Liver (tissue), 3 donors: ENCODE data around the gene SSBP2.

Source experiments
- EGR1 ChIP-seq, 2 donors: IDR thresholded peaks; 2 replicates each; pipeline ENCODE4 v1.6.1; 2016 to 2018; ENCODE audit warnings: antibody characterized with exemption in 2 of 2, low read depth in 2 of 2
- NR2F2 ChIP-seq: IDR thresholded peaks from 2 replicates; pipeline ENCODE4 v1.6.1; 2016; ENCODE audit warnings: antibody characterized with exemption
- RAD21 ChIP-seq, 2 donors: IDR thresholded peaks; 2 replicates each; pipeline ENCODE4 v1.6.1; 2016; ENCODE audit warnings: antibody characterized with exemption in 2 of 2, mild to moderate bottlenecking in 2 of 2
- RXRA ChIP-seq, 2 donors: IDR thresholded peaks; 2 replicates each; pipeline ENCODE4 v1.6.1; 2017 to 2018; ENCODE audit warnings: antibody characterized with exemption in 2 of 2, mild to moderate bottlenecking in 1 of 2
- SP1 ChIP-seq: IDR thresholded peaks from 2 replicates; pipeline ENCODE4 v1.6.1; 2018; ENCODE audit warnings: antibody characterized with exemption, mild to moderate bottlenecking
- TAF1 ChIP-seq: conservative IDR thresholded peaks from 2 replicates; pipeline ENCODE4 v1.6.1; 2016; ENCODE audit warnings: antibody characterized with exemption, mild to moderate bottlenecking
- TF ChIP-seq, protein P1 (sequence below): fragments of 150-350 bp; IDR thresholded peaks from 2 replicates; pipeline ENCODE4 v1.5.1; 2017; ENCODE audit warnings: improper control_type of control experiment, low read depth, low read length; ENCODE audit not compliant: missing input control
- TF ChIP-seq, protein P2 (sequence below): IDR thresholded peaks from 2 replicates; pipeline ENCODE4 v1.6.1; 2016; ENCODE audit warnings: antibody characterized with exemption
- TF ChIP-seq, protein P3 (sequence below): IDR thresholded peaks from 2 replicates; pipeline ENCODE4 v1.6.1; 2016; ENCODE audit warnings: antibody characterized with exemption
- TF ChIP-seq, protein P4 (sequence below): IDR thresholded peaks from 2 replicates; pipeline ENCODE4 v1.6.1; 2016; ENCODE audit warnings: antibody characterized with exemption, mild to moderate bottlenecking
- donor health status: healthy.
- donor health status: healthy.

DNA sequence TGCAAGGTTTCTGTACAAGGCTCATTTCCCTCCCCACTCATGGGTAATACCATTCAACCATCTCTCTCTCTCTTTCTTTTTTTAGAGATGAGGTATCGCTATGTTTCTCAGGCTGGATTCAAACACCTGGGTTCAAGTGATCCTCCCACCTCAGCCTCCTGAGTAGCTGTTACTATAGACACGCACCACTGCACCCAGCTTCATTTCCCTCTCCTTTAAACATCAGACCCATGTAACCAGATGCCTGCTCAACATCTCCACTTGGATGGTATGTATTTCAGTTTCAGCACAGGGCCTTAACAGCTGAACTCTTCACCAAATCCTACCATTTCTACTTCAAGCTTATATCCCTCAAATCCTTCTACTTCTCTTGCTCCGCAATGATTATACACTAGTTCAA, 117.4 kb downstream of the SSBP2 start:
- TF ChIP-seq RXRA (IDR thresholded peaks at IDR 0.05) (no peak), TAF1 (no peak), SP1 (no peak), RAD21 (IDR thresholded peaks at IDR 0.05) (no peak), EGR1 (IDR thresholded peaks at IDR 0.05; ENCODE audit: low read depth in 2 of 2) (no peak), NR2F2 (no peak)
- TF ChIP-seq, protein P1, sequence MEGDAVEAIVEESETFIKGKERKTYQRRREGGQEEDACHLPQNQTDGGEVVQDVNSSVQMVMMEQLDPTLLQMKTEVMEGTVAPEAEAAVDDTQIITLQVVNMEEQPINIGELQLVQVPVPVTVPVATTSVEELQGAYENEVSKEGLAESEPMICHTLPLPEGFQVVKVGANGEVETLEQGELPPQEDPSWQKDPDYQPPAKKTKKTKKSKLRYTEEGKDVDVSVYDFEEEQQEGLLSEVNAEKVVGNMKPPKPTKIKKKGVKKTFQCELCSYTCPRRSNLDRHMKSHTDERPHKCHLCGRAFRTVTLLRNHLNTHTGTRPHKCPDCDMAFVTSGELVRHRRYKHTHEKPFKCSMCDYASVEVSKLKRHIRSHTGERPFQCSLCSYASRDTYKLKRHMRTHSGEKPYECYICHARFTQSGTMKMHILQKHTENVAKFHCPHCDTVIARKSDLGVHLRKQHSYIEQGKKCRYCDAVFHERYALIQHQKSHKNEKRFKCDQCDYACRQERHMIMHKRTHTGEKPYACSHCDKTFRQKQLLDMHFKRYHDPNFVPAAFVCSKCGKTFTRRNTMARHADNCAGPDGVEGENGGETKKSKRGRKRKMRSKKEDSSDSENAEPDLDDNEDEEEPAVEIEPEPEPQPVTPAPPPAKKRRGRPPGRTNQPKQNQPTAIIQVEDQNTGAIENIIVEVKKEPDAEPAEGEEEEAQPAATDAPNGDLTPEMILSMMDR, result no peak
- TF ChIP-seq, protein P2, sequence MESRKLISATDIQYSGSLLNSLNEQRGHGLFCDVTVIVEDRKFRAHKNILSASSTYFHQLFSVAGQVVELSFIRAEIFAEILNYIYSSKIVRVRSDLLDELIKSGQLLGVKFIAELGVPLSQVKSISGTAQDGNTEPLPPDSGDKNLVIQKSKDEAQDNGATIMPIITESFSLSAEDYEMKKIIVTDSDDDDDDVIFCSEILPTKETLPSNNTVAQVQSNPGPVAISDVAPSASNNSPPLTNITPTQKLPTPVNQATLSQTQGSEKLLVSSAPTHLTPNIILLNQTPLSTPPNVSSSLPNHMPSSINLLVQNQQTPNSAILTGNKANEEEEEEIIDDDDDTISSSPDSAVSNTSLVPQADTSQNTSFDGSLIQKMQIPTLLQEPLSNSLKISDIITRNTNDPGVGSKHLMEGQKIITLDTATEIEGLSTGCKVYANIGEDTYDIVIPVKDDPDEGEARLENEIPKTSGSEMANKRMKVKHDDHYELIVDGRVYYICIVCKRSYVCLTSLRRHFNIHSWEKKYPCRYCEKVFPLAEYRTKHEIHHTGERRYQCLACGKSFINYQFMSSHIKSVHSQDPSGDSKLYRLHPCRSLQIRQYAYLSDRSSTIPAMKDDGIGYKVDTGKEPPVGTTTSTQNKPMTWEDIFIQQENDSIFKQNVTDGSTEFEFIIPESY, result no peak
- TF ChIP-seq, protein P3, sequence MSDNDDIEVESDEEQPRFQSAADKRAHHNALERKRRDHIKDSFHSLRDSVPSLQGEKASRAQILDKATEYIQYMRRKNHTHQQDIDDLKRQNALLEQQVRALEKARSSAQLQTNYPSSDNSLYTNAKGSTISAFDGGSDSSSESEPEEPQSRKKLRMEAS, result no peak
- TF ChIP-seq, protein P4, sequence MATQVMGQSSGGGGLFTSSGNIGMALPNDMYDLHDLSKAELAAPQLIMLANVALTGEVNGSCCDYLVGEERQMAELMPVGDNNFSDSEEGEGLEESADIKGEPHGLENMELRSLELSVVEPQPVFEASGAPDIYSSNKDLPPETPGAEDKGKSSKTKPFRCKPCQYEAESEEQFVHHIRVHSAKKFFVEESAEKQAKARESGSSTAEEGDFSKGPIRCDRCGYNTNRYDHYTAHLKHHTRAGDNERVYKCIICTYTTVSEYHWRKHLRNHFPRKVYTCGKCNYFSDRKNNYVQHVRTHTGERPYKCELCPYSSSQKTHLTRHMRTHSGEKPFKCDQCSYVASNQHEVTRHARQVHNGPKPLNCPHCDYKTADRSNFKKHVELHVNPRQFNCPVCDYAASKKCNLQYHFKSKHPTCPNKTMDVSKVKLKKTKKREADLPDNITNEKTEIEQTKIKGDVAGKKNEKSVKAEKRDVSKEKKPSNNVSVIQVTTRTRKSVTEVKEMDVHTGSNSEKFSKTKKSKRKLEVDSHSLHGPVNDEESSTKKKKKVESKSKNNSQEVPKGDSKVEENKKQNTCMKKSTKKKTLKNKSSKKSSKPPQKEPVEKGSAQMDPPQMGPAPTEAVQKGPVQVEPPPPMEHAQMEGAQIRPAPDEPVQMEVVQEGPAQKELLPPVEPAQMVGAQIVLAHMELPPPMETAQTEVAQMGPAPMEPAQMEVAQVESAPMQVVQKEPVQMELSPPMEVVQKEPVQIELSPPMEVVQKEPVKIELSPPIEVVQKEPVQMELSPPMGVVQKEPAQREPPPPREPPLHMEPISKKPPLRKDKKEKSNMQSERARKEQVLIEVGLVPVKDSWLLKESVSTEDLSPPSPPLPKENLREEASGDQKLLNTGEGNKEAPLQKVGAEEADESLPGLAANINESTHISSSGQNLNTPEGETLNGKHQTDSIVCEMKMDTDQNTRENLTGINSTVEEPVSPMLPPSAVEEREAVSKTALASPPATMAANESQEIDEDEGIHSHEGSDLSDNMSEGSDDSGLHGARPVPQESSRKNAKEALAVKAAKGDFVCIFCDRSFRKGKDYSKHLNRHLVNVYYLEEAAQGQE, result no peak
